HG03354 (cell line): ENCODE measurements around the gene CUEDC1.
A peak's percentile ranks its signal among the peaks of the same experiment; 100 is the strongest.

Source experiments
- ATAC-seq: cut with Tn5 transposase; IDR thresholded peaks from one replicate; pipeline ENCODE4 v1.9.1; 2021; ENCODE audit warnings: mild to moderate bottlenecking; ENCODE audit not compliant: unreplicated experiment, poor library complexity, severe bottlenecking

Gene CUEDC1

DNA sequence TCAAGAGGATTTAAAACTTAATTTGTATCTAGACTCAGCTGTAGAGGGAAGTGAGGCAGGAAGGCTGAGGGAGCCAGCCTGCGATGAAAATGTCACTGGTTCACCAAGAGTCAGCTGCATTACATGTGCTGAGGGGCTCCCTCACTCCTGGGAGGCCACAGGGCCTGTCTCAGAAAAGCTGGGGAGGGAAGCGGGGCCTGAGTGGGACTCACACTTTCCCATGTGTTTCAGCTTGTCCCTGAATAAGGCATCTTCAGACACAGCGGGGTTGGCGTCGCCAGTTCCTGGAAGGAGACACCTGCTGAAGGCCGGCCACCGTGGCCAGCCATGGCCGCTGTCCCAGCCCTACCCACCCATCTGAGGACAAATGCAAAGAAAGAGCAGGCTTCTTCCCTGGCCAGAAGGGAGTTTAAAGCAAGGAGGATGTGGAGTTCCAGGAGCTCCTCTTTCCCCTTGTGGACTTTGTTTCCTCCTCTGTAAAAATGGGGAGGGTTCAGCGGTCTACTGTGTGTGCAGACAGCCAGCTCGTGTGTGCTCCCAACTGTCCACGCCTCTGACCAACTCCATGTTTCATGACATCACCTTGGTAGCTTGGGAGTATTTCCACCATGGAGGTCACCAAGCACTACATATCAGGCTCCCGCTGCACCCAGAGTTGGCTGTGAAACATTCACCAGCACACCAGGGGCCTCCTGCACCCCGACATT lies 86.1 kb downstream of the CUEDC1 start:
- no peak for ATAC-seq

GRCh38 chr17:57868007-57868909 lies 87.0 kb downstream of the CUEDC1 start:
- ATAC-seq, result peak; percentile 89

- ATAC-seq, result no peak
These were observed 88.1 kb downstream of the CUEDC1 start for GRCh38 chr17:57867126-57867525.

- ATAC-seq, result no peak
These were observed 88.5 kb downstream of the CUEDC1 start for GRCh38 chr17:57866723-57867122.

DNA sequence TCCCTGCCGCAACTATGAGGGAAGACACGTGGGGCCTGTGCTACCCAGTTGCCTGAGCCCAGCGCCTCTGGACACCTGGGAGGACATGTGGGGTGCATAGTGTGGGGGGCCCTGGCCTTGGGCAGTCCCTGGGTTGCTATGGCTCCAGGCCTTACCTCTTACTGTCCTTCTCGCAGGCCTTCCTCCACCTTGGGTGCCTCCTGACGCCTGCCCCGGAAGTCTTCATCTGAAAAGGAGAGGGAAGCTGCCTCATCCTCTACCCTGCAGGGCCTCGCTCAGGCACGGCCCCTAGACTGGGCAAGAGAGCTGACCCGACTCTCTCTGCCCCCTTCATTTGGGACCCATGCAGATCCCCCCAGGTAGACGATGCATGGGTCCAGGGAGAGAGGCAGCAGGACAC lies 88.9 kb downstream of the CUEDC1 start:
- ATAC-seq, result no peak

- no peak for ATAC-seq
These were observed 90.9 kb downstream of the CUEDC1 start for GRCh38 chr17:57864273-57864672.

DNA sequence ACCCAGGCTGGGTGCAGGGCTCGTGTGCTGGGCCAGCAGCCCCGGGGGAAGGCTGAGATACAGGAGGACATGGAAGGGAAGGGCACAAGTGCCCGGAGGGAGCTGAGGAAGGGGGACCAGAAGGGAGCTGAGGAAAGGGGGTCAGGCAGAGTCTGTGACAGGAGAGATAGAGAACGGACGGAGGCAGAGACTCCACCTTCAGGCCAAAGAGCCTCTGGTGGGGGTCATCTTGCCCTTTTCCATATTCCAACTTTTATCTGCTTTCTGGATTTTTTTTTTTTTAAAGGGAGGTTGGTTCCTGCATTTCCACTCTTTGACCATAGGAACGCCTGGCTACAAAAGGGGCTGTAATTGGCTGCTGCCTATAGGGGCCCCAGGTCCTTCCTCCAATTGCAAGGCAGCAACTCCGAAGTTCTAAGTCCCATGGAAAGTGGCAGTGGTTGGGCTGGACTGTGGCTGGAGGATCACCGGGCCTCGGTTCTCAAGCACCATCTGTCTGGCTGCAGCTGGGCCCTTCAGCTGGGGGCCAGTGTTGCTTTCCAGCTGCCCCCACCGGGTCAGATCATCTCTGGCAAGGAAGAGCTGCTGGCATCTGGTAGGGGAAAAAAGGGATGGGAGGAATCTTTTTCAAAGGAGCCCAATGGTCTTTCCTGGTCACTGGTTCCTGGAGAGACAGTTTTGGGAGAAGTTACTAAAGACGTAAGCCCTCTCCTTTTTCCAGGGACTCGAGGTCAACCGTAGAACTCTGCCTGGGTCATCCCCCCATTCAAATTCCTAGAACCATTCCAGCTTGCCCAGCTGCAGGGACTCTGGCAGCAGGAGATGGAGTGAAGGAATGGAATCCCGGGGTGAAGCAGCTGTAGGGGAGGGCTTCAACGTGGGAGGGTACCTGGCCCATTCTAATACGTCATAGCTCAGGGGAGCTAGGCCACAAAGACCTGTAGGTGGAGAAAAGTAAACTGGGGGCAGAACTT lies 92.2 kb downstream of the CUEDC1 start:
- no peak for ATAC-seq

- ATAC-seq, result no peak
These were observed 93.2 kb downstream of the CUEDC1 start for GRCh38 chr17:57861790-57862693.

DNA sequence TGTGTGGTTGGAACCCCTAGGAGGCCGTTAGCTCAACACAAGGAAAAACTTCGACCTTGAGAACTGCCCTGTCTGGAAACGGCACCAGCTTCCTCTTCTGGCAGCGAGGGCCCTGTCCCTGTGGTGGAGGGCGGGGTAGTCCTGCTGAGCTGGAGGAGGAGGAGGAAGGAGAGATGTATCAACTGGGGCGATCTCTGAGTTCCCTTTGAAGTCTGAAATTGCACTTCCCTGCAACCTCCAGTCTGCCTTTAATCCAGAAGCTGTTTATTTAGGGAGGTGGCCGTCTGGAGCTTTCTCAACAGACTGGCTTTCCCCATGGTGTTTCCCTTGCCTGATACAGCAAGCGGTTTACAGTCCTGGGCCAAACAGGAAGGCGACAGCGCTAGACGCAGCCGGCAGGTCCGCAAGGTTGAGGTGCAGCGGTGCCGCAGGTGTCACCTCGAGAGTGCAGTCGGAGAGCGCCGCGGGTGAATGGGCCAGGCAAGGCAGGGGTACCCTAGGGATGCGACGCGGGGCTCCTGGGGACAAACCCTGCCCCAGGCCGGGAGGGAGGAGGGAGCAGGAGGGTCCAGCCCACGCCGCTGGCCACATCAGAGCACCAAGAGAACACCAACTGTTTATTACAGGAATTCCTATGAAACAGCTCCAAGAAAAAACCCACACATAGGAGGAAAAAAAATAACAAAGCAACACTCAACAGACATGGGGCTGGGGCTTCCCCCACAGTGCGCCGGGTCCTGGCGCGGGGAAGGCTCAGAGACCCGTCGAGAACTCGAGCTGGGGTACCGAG lies 94.0 kb downstream of the CUEDC1 start:
- no peak for ATAC-seq

GRCh38 chr17:57860414-57860999 lies 94.7 kb downstream of the CUEDC1 start:
- no peak for ATAC-seq

DNA sequence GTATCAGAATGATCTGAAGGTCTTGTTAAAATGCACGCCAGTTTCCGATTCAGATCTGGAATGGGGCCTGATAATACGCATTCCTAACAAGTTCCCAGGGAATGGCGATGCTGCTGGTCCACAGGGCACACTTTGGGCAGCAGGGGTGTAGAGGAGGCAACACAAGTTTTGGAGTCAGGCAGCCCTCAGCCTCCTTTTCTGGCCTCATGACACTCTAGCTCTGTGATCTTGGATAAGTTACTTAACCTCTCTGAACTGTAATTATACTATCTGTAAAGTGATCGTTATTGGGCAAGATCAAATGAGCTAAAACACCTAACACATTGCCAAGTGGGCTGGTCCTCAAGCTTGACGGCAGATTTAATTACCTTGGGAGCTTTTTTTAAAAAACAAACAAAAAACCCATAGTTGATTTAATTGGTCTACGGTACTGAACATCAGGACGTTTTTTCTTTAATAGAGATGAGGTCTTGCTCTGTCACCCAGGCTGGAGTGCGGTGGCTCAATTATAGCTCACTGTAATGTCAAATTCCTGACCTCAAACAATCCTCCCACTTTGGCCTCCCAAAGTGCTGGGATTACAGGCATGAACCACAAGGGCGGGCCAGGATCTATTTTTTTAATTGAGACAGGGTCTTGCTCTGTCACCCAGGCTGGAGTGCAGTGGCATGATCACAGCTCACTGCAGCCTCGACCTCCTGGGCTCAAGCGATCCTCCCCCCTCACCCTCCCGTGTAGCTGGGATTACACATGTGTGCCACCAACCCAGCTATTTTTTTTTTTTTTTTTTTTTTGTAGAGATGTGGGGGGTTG lies 95.4 kb downstream of the CUEDC1 start:
- ATAC-seq, result no peak

DNA sequence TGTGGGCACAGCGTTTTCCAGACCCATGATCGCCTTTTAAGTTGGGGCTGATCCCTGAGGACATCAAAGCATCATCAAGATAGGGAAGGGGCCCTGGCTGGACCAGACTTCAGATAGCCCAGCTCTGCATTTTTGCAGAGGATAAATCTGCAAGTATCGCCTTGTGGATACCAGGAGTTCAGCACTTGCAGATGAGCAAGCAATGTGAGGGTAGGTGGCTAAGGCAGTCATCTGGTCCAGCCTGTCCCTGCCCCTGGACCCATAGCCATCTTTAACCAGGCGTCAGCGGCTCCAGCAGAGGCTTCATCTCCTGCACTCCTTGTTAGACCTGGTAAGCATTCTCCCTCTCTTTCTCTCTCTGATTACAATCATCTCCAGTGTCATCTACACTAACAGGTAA lies 96.4 kb downstream of the CUEDC1 start:
- ATAC-seq, result no peak

DNA sequence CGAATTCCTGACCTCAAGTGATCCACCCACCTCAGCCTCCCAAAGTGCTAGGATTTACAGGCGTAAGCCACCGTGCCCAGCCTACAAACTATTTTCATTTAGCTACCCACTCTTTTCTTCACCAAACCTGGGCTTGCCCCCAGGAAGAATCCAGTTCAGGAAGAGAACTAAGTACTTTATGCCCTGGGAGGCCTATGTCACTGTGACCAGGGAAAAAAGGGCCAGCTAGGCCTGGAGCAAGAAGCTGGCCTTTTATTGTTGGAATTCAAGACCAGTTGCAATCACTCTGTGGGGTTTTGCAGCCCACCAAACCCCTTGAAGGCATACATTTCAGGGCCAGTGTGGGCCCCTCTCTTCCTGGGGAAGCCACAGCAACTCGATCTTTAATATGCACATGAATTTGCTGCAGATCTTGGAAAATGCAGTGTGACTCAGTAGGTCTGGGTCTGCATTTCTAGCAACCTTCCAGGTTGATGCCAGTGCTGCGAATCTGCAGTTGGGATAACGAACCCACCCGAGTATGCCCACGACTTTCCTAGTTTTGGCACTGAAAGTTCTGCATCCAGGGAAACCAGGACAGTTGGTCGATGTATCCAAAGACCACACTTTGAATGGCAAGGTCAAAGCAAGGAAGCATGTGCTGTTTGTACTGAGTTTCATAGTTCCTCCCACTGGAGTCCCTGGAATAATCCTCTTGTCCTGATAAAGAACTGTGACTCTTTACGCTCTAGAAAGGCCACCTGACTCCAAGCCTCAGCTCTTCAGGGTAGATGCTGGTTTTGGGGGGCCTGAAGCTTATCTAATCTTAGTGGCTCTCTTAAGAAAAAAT lies 98.2 kb downstream of the CUEDC1 start:
- ATAC-seq, result no peak

- no peak for ATAC-seq
These were observed 99.7 kb downstream of the CUEDC1 start for GRCh38 chr17:57855391-57856035.

GRCh38 chr17:57853695-57854094 lies 101.5 kb downstream of the CUEDC1 start:
- no peak for ATAC-seq

GRCh38 chr17:57852955-57853328 lies 102.3 kb downstream of the CUEDC1 start:
- ATAC-seq, result no peak
